GM19463 (cell line): Measurements from ENCODE around the gene ZSWIM3.

Experiments
- ATAC-seq: cut with Tn5 transposase; IDR thresholded peaks from one replicate; pipeline ENCODE4 v1.9.1; 2021; ENCODE audit warnings: mild to moderate bottlenecking, moderate library complexity; ENCODE audit not compliant: unreplicated experiment

The ZSWIM3 gene

DNA sequence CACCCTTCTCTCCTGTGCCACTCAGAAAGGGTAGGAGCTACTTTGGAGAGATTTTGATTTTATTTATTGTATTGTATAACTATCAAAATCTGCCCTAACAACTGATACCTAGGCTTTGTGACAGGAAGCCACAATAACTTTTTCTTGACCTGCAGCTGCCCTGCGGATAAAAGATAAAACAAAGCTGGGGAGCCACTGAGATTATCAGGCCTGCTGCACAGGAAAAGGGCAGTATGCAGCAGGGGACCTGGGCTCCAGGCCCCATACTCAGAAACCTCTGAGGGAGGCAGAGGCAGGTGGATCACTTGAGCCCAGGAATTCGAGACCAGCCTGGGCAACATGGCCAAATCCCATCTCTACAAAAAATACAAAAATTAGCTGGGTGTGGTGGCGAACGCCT is 24.8 kb upstream of the ZSWIM3 start:
- ATAC-seq, result no peak

GRCh38 chr20:45833030-45833882 is 24.2 kb upstream of the ZSWIM3 start, which contains the start of gene SNX21:
SNX21 (plus strand) TSS chr20:45833799; CDS start chr20:45833920, 121 bp downstream.
- ATAC-seq, result no peak

DNA sequence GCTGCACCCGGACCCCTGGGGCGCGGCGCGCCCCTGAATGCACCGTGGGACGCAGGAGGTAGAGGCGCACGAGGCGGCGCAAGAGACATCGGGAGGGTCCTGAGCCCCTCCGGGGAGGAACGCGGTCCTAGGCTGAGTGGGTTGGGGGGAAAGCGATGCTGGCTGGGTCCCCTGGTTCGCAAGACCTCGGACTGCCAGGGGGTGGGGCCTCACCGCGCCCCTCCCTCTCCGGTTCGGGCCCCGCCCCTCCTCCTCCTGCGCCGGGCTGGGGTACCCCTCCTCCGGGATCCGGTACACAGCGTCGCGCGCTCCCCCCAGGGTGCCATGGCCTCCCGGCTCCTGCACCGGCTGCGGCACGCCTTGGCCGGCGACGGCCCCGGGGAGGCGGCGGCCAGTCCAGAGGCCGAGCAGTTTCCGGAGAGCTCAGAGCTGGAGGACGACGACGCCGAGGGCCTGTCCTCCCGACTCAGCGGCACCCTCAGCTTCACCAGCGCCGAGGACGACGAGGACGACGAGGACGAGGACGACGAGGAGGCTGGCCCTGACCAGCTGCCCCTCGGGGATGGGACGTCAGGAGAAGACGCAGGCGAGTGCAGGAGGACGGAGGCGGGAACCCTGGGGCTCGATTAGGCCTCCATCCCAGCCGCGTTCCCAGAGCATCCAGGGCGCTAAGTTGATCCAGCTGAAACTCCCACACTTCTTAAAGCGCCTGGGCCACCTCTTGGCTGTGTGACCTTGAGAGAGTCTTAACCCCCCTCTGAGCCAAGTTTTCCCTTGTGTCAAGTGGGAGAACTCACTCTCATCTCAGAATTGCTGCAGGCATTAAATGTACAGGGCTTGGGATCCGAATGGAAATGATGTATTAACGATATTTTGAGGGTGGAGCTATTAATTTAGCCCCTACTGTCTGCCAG is 23.3 kb upstream of the ZSWIM3 start:
- ATAC-seq, result no peak

DNA sequence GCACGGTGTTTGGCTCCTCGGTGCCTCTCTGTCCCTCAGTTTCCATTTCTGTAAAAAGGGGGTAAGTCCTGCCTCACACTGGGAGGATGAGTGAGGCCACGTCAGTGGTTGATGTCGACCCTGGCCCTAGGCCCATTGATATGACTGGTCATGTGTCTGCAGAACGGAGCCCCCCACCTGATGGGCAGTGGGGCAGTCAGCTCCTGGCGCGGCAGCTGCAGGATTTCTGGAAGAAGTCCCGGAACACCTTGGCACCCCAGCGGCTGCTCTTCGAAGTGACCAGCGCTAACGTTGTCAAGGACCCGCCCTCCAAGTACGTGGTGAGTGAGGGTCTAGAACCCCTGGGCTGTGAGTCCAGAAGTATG is 22.6 kb upstream of the ZSWIM3 start:
- no peak for ATAC-seq

GRCh38 chr20:45835329-45835765 is 22.1 kb upstream of the ZSWIM3 start:
- no peak for ATAC-seq

DNA sequence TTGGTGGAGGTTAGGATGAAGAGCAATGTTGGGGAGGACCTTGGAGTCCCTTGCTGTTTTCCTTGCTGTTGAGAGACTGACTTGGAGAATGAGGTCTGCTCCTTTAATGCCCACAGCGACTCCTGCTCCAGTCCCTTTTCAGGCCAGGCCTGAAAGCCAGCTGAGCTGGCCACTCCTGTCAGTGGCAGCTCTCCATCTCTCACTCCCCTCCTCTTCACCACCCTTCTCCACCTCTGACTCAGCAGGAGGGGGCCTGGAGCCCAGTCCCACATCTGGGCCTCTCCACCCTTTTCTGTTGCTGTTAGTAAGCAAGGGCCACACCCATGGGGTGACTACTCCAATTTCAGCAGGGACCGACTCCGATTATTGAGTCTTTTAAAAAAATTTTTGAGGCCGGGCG is 21.6 kb upstream of the ZSWIM3 start:
- no peak for ATAC-seq

- ATAC-seq, result no peak
These were observed 20.6 kb upstream of the ZSWIM3 start for GRCh38 chr20:45836841-45837240.

DNA sequence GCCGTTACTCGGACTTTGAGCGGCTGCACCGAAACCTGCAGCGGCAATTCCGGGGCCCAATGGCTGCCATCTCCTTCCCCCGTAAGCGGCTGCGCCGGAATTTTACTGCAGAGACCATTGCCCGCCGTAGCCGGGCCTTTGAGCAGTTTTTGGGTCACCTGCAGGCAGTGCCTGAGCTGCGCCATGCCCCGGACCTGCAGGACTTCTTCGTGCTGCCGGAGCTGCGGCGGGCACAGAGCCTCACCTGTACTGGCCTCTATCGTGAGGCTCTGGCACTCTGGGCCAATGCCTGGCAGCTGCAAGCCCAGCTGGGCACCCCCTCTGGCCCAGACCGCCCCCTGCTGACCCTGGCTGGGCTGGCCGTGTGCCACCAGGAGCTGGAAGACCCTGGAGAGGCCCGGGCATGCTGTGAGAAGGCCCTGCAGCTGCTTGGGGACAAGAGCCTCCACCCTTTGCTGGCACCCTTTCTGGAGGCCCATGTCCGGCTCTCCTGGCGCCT is 16.7 kb upstream of the ZSWIM3 start:
- no peak for ATAC-seq

GRCh38 chr20:45841407-45842129 is 15.8 kb upstream of the ZSWIM3 start:
- ATAC-seq, result no peak

GRCh38 chr20:45842169-45842812 is 15.1 kb upstream of the ZSWIM3 start:
- ATAC-seq, result peak; percentile 41

DNA sequence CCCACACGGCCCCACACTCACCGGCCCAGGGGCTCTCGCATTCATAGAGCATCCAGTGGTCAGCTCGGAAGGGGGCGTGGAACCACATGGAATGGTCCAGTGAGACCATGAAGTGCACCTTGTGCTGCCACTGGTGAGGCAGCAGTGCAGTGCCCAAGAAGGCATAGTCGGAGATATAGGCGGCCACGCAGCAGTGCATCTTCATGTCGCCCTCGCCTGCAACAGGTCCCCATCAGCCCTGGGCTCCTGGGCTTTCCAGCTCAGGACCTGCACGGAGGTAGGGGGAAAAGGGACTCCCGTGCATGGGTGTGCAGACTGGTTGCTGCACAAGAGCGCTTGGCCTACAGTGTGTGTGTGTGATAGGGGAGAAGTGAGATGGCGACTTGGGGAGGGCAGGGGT is 13.9 kb upstream of the ZSWIM3 start:
- no peak for ATAC-seq

- no peak for ATAC-seq
These were observed 12.0 kb upstream of the ZSWIM3 start for GRCh38 chr20:45845452-45845851.

GRCh38 chr20:45848421-45848820 is 9.0 kb upstream of the ZSWIM3 start:
- no peak for ATAC-seq

DNA sequence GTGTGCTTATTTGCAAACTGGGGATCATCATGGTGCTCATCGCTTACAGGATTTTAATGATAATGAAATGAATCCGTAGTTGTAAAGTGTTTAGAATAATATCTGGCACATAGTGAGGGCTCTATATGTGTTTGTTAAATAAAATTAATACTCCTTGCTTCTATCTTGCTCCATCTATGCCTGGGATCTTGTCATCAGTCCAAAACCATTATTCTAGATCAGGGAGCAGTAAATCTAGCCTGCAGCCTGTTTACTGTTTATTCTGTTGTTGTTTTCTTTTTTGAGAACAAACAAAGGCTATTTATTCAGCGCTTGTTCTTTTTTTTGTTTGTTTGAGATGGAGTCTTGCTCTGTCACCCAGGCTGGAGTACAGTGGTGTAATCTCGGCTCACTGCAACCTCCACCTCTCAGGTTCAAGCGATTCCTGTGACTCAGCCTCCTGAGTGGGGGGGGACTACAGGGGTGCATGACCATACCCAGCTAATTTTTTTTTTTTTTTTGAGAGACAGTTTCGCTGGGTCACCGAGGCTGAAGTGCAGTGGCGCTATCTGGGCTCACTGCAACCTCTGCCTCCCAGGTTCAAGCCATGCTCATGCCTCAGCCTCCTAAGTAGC is 8.3 kb upstream of the ZSWIM3 start:
- ATAC-seq, result no peak

GRCh38 chr20:45850238-45850637 is 7.2 kb upstream of the ZSWIM3 start:
- ATAC-seq, result no peak

DNA sequence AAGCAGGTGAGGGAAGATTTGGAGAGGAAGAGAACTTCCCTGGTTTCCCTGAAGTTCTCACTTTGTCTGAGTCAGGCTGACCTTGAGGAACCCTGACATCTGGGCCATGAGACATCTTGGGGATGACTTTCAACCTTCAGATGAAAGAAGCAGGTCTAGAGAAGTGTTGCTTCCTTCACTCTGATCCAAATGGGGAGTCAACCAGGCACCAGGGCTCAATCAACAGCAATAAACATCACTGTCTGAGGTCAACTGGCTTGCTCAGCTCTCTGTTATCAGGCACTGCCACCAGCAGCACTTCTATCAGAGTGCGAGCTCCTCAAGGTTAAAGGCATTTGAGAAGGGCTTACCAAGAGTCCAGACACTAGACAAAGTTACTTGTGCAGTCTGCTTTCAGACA is 6.5 kb upstream of the ZSWIM3 start:
- no peak for ATAC-seq

GRCh38 chr20:45851501-45851900 is 5.9 kb upstream of the ZSWIM3 start:
- no peak for ATAC-seq

- ATAC-seq, result no peak
These were observed 5.1 kb upstream of the ZSWIM3 start for GRCh38 chr20:45852326-45852725.

DNA sequence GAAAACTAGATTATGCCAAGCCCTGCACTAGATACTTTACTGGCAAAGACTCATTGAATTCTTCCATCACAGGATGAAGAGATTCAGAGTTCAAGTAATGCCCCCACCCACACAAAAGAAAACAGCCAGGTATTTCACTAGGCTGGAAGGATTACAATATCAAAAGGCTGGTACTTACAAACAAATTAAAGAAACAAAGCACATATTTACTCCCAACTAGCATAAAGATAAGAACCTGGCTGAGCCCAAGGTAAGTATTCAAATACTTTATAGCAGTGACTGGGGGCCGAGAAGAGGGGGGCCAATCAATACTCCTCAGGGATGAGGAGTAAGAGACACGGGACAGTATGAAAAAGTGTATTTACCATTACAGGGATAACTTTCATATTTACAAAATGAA is 3.9 kb upstream of the ZSWIM3 start:
- ATAC-seq, result no peak

GRCh38 chr20:45857882-45858216 is 435 bp downstream of the ZSWIM3 start:
- peak; percentile 27 for ATAC-seq
